Subcutaneous adipose tissue (tissue), 4 donors: ENCODE data around the gene MAMDC2. TPM values are rescaled to one million over a fixed set of nuclear protein-coding genes. Genes with fewer than 3 reads are reported as not detected.

Experiments
- total RNA-seq, 4 donors: library from RNA; depleted of rRNA; stranded (reverse); fragments of >200 nt; gene quantifications; one replicate each; pipeline ENCODE4 v1.1.0, GENCODE V29; 2016
- TF ChIP-seq, protein P1 (sequence below): fragments of 450-650 bp; IDR thresholded peaks from one replicate; pipeline ENCODE4 v1.5.1; 2016; ENCODE audit warnings: low read depth, mild to moderate bottlenecking, control low read depth, antibody characterized with exemption, moderate library complexity

MAMDC2 gene, protein sequence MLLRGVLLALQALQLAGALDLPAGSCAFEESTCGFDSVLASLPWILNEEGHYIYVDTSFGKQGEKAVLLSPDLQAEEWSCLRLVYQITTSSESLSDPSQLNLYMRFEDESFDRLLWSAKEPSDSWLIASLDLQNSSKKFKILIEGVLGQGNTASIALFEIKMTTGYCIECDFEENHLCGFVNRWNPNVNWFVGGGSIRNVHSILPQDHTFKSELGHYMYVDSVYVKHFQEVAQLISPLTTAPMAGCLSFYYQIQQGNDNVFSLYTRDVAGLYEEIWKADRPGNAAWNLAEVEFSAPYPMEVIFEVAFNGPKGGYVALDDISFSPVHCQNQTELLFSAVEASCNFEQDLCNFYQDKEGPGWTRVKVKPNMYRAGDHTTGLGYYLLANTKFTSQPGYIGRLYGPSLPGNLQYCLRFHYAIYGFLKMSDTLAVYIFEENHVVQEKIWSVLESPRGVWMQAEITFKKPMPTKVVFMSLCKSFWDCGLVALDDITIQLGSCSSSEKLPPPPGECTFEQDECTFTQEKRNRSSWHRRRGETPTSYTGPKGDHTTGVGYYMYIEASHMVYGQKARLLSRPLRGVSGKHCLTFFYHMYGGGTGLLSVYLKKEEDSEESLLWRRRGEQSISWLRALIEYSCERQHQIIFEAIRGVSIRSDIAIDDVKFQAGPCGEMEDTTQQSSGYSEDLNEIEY
- total RNA-seq: 10 to 100 TPM; 18.3 to 46.0 (median 21.8) TPM

DNA sequence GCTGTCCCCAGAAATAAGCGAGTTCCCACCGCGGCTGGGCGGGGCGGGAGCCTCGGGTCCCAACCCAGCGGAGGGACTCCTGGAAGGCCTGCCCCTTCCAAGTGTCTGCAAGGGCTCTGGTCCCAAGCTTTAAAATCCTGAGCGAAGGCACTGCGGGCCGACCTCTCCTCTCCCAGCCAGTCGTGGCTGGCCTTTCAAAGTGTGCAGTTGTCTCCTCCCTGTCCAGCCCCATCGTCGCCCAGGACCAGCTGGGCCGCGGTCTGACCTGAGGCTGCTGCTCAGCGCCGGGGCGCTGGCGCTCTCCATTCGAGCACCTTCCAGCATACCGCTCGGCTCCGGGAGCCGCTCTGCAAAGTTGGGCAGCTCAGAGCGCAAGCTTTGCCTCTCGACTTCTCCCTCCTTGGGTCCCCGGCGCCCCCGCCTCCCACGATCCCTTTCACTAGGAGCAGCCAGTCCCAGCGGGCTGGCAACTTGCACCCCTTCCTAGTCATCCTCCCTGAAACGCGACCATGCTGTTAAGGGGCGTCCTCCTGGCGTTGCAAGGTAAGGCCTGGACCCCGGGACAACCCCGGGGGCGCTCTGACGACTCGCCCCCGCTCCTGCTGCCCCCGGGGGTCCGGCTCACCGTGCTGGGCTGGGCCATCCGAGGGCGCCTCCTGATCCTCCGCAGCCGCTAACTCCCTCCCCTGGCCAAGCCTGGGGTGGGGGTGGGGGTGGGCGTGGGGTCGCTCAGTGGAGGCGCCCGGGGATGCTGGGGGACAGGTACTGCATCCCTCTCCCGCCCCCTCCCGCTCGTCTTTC, at the start of gene MAMDC2:
MAMDC2 (plus strand) TSS at position 160 of the 801 bp plus-strand sequence; CDS start at position 510, 350 bp downstream.
- TF ChIP-seq, protein P1, sequence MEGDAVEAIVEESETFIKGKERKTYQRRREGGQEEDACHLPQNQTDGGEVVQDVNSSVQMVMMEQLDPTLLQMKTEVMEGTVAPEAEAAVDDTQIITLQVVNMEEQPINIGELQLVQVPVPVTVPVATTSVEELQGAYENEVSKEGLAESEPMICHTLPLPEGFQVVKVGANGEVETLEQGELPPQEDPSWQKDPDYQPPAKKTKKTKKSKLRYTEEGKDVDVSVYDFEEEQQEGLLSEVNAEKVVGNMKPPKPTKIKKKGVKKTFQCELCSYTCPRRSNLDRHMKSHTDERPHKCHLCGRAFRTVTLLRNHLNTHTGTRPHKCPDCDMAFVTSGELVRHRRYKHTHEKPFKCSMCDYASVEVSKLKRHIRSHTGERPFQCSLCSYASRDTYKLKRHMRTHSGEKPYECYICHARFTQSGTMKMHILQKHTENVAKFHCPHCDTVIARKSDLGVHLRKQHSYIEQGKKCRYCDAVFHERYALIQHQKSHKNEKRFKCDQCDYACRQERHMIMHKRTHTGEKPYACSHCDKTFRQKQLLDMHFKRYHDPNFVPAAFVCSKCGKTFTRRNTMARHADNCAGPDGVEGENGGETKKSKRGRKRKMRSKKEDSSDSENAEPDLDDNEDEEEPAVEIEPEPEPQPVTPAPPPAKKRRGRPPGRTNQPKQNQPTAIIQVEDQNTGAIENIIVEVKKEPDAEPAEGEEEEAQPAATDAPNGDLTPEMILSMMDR: no peak

DNA sequence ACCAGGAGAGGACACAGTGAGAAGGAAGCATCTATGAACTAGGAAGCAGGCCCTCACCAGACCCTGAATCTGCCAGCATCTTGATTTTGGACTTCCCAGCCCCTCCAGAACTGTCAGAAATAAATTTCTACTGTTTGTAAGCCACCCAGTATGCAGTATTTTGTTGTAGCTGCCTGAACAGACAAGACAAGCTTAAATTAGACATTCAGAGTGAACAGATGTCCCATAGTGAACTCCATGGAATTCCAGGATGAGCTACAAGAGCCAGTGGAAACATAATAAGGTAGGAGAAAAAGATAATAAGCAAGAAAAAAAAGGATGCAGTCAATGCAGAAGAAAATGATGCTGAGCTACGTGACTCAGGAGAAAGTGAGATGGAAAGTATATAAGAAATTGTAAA, 47.8 kb upstream of the MAMDC2 start:
- TF ChIP-seq, protein P1: no peak

DNA sequence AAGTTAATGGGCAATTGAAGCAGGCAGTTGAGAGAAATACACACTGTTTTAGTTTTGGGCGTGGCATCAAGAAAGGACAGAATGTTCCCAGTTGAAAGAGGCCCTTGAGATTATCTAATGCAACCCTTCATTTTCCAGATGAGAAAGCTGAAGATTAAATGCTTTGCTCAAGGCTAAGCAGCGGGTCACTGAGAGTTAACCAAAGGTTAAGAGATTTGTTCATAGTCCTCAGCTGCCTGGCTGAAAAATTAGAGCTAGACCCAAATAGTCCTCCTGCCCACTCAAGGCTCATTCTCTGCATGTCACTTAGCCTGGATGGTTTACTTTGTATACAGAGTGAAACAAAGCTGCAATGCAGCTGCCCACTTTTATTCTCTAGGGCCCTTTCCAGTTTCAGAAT, 46.7 kb upstream of the MAMDC2 start:
- TF ChIP-seq, protein P1: no peak

DNA sequence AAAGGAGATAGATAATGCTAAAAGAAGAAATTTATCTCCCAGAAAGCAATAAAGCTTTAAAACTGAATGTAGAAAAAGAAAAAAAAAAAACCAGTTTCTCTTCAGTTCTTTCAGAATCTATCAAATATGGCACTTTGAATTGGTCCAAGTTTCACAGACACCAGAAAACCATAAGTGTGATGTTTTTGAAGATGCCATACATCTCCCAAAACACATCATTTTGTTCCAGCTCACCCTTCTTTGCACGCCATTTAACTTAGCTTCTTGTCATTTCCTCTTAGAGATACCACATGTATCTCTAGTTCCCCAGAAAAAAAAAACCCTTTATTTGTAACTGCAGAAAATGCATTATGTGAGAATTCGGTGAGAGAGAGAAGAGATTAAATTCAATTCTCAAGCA, 46.1 kb upstream of the MAMDC2 start:
- TF ChIP-seq, protein P1: no peak

DNA sequence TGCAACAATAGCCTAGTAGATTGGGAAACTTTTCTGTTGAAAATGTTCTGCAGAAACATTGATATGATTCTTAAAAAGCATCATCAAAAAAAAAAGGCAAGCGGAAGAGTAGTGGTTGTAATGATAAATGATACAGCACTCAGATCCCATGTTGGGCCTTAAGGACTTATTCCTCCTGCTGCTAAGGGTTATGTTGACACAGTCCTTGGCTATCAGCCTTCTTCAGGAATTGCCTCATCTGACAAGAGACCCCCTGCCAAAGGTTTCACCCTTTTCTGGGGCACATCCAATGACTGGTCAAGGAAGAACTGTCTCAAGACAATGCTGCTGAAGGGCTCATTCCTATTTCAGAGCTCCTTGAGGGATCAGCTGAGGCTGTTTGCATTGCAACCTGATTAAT, 44.3 kb upstream of the MAMDC2 start:
- TF ChIP-seq, protein P1: no peak

DNA sequence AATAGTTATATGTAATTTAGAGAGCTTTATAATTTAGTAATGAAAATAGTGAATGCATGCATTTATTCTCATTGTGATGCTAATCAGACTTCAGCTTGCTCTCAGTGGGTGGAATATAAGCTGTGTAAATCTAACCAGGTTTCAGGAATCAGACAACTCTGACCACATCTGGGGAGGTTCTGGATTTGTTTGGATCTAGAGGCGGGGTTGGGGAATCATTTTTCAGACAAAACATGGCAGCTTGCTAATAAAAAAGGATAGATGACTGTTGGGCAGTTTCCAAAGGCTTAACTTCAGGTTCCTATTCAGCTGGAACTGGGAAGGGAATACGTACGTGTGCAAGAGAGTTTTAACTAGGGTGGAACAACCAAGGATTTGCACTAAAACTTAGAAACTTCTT, 43.2 kb upstream of the MAMDC2 start:
- TF ChIP-seq, protein P1: no peak
